ENCODE results near the gene B3GLCT.

DNA sequence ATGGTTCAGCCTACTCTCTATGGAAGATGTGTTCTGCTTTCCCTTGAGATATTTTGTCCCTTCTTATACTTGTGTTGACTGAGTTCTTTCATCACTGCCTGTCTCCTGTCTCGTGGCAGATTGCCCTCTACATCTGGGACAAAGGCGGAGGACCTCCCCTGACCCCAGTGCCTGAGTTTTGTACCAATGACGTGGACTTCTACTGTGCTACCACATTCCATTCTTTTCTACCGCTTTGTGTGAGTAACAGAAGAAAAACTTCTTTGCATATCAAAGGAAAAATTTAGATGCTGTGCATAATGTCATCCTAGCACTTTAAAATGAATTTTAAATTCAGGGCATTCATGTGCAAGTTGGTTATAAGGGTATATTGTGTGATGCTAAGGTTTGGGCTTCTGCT, 74.6 kb downstream of the B3GLCT start:
- TF ChIP-seq POLR2AphosphoS5 (IDR thresholded peaks at IDR 0.05; ENCODE audit: low read depth, low read length) (no peak), POLR2A (IDR thresholded peaks at IDR 0.05; ENCODE audit: low read depth, low read length) (no peak)
